MM.1S (cell line): Measurements from ENCODE around the gene TRIM54.

Source experiments
- DNase-seq: peaks from one replicate; pipeline ENCODE4 v3.0.0-alpha.2; 2015
- H2AFZ ChIP-seq: fragments of 300-600 bp; sonication (generic); 2 replicates; pipeline ENCODE4 v1.6.0; 2016; ENCODE audit warnings: antibody characterized with exemption, low read length
- H3F3A ChIP-seq: fragments of 300-600 bp; sonication (generic); 2 replicates; pipeline ENCODE4 v1.6.1; 2016; ENCODE audit warnings: mild to moderate bottlenecking, antibody characterized with exemption, low read length, moderate library complexity, mixed read lengths; ENCODE audit not compliant: insufficient read depth
- H3K27ac ChIP-seq: fragments of 300-600 bp; sonication (generic); 2 replicates; pipeline ENCODE4 v1.5.1; 2016; ENCODE audit warnings: mild to moderate bottlenecking, low read length
- H3K27me3 ChIP-seq: fragments of 300-600 bp; sonication (generic); replicated peaks from 2 replicates; pipeline ENCODE4 v1.6.0; 2016; ENCODE audit warnings: low read length; ENCODE audit not compliant: insufficient read depth
- H3K36me3 ChIP-seq: fragments of 300-600 bp; sonication (generic); replicated peaks from 2 replicates; pipeline ENCODE4 v1.6.1; 2016; ENCODE audit warnings: mild to moderate bottlenecking, low read length, mixed read lengths; ENCODE audit not compliant: insufficient read depth
- H3K4me1 ChIP-seq: fragments of 300-600 bp; sonication (generic); 2 replicates; pipeline ENCODE4 v1.6.1; 2016; ENCODE audit warnings: low read length, mixed read lengths
- H3K4me2 ChIP-seq: fragments of 300-600 bp; sonication (generic); 2 replicates; pipeline ENCODE4 v1.6.0; 2016; ENCODE audit warnings: low read depth, low read length
- H3K4me3 ChIP-seq: fragments of 300-600 bp; sonication (generic); 2 replicates; pipeline ENCODE4 v1.5.1; 2016; ENCODE audit warnings: low read length, mixed read lengths
- H3K79me2 ChIP-seq: fragments of 300-600 bp; sonication (generic); 2 replicates; pipeline ENCODE4 v1.6.1; 2016; ENCODE audit warnings: mixed run types, low read length, mixed read lengths
- H3K9ac ChIP-seq: fragments of 300-600 bp; sonication (generic); 2 replicates; pipeline ENCODE4 v1.6.1; 2016; ENCODE audit warnings: low read length, mixed read lengths
- H3K9me2 ChIP-seq: fragments of 300-600 bp; sonication (generic); replicated peaks from 2 replicates; pipeline ENCODE4 v1.6.1; 2016; ENCODE audit warnings: mild to moderate bottlenecking, low read length, mixed read lengths; ENCODE audit not compliant: insufficient read depth
- H3K9me3 ChIP-seq: fragments of 300-600 bp; sonication (generic); replicated peaks from 2 replicates; pipeline ENCODE4 v1.6.1; 2016; ENCODE audit warnings: mild to moderate bottlenecking, low read length, mixed read lengths; ENCODE audit not compliant: insufficient read depth
- H4K20me1 ChIP-seq: fragments of 300-600 bp; sonication (generic); 2 replicates; pipeline ENCODE4 v1.6.1; 2016; ENCODE audit warnings: mild to moderate bottlenecking, low read length, moderate library complexity, mixed read lengths; ENCODE audit not compliant: insufficient read depth
- CTCF ChIP-seq: fragments of 300-600 bp; sonication (generic); IDR thresholded peaks from 2 replicates; pipeline ENCODE4 v1.5.1; 2016; ENCODE audit warnings: antibody characterized with exemption, low read length, mixed read lengths
- EZH2 ChIP-seq: fragments of 300-600 bp; sonication (generic); optimal IDR thresholded peaks from 2 replicates; pipeline ENCODE3; 2017; ENCODE audit warnings: low read depth, mild to moderate bottlenecking, antibody characterized with exemption, low read length, mixed read lengths
- EZH2phosphoT487 ChIP-seq: fragments of 300-600 bp; sonication (generic); IDR thresholded peaks from 2 replicates; pipeline ENCODE4 v1.6.1; 2018; ENCODE audit warnings: antibody characterized with exemption, low read length

Gene TRIM54

GRCh38 chr2:27356382-27357181, 74.4 kb downstream of the TRIM54 start, which contains the start of gene GTF3C2:
Gene GTF3C2 (minus strand): TSS chr2:27356764. CDS start chr2:27343554, 13,210 bp downstream.
- peak within 1 kb of the TSS; percentile 93 for H3K4me2 ChIP-seq
- DNase-seq, result peak; percentile 95
- H3K27me3 ChIP-seq, result no peaks in the 10 kb centered on the region
- no peaks in the 10 kb centered on the region for H3K9me2 ChIP-seq
- H3K9ac ChIP-seq, result peak within 1 kb of the TSS; percentile 90
- H3F3A ChIP-seq, result peaks cover 13% of the 10 kb centered on the region
- H2AFZ ChIP-seq, result peak within 1 kb of the TSS; percentile 86
- H3K4me3 ChIP-seq, result peak within 1 kb of the TSS; percentile 95
- H3K36me3 ChIP-seq, result no peaks in the 10 kb centered on the region
- peaks cover 69% of the 10 kb centered on the region for H3K79me2 ChIP-seq
- H3K4me1 ChIP-seq, result peaks cover 7% of the 10 kb centered on the region
- no peaks in the 10 kb centered on the region for H4K20me1 ChIP-seq
- H3K9me3 ChIP-seq, result no peaks in the 10 kb centered on the region
- TF ChIP-seq EZH2phosphoT487 (no peak), CTCF (no peak), EZH2 (no peak)
- peak within 1 kb of the TSS; percentile 97 for H3K27ac ChIP-seq
